ENCODE results near the gene P2RY11.

The P2RY11 gene

GRCh38 chr19:10141479-10141878 lies 30.0 kb downstream of the P2RY11 start:
- no peak for DNase-seq (ENCODE audit: low spot score)

GRCh38 chr19:10141973-10142372 lies 30.5 kb downstream of the P2RY11 start:
- DNase-seq (ENCODE audit: low spot score), result no peak

- DNase-seq (ENCODE audit: low spot score), result no peak
These were observed 31.3 kb downstream of the P2RY11 start for GRCh38 chr19:10142701-10143375.

- no peak for DNase-seq (ENCODE audit: low spot score)
These were observed 32.2 kb downstream of the P2RY11 start for GRCh38 chr19:10143681-10144080.

- DNase-seq (ENCODE audit: low spot score), result no peak
These were observed 32.9 kb downstream of the P2RY11 start for GRCh38 chr19:10144361-10144760.

GRCh38 chr19:10145031-10145430 lies 33.5 kb downstream of the P2RY11 start:
- DNase-seq (ENCODE audit: low spot score), result no peak

GRCh38 chr19:10146142-10146541 lies 34.6 kb downstream of the P2RY11 start:
- no peak for DNase-seq (ENCODE audit: low spot score)

GRCh38 chr19:10149427-10149826 lies 37.9 kb downstream of the P2RY11 start:
- no peak for DNase-seq (ENCODE audit: low spot score)

- no peak for DNase-seq (ENCODE audit: low spot score)
These were observed 40.0 kb downstream of the P2RY11 start for GRCh38 chr19:10151521-10151920.

- no peak for DNase-seq (ENCODE audit: low spot score)
These were observed 40.6 kb downstream of the P2RY11 start for GRCh38 chr19:10152100-10152499.

- DNase-seq (ENCODE audit: low spot score), result no peak
These were observed 44.3 kb downstream of the P2RY11 start for GRCh38 chr19:10155839-10156238.

- DNase-seq (ENCODE audit: low spot score), result no peak
These were observed 46.6 kb downstream of the P2RY11 start for GRCh38 chr19:10158071-10158470.

GRCh38 chr19:10158485-10158884 lies 47.0 kb downstream of the P2RY11 start:
- no peak for DNase-seq (ENCODE audit: low spot score)

GRCh38 chr19:10159610-10160009 lies 48.1 kb downstream of the P2RY11 start:
- DNase-seq (ENCODE audit: low spot score), result no peak

- no peak for DNase-seq (ENCODE audit: low spot score)
These were observed 52.0 kb downstream of the P2RY11 start for GRCh38 chr19:10163536-10163935.

All from SW480 (cell line).